ENCODE data around the gene IL17B.

DNA sequence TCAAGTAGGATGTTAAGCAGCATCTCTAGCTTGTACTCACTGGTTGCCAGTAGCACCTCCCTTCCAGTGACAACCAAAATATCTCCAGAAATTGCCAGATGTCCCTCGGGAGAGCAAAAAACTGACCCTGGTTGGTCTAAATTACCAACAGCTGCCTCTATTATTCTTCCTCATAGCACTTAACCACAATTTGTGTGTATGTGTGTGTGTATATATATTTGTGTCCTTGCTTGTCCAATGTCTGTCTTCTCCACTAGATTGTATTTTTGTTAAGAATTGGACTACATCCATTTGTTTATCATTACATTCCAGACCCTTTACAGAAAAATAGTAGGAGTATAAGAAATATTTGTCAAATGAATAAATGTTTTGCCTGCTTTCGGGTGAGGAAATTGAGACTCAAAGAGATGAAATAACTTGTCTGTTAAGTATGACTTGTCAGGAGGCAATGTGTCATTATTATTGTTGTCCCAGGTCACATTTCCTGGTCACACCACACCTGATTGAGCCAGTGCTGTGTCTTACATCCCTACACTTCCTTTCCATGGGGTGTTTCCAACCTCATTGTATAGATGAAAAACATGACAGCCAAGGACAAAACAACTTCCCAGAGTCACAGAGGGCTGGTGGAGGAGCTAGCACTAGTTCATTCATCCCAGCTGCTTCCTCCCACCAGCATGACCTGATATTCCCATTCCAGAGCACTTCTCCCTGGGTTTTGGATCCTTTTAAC is 45.2 kb downstream of the IL17B start:
- TF ChIP-seq YY1 (IDR thresholded peaks at IDR 0.05; ENCODE audit: low read depth), result no peak
- no peak for TF ChIP-seq FOXM1 (IDR thresholded peaks at IDR 0.05; ENCODE audit: borderline replicate concordance, low read depth)
- TF ChIP-seq, protein P1, sequence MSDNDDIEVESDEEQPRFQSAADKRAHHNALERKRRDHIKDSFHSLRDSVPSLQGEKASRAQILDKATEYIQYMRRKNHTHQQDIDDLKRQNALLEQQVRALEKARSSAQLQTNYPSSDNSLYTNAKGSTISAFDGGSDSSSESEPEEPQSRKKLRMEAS (IDR thresholded peaks at IDR 0.05), result no peak
- TF ChIP-seq, protein P2, sequence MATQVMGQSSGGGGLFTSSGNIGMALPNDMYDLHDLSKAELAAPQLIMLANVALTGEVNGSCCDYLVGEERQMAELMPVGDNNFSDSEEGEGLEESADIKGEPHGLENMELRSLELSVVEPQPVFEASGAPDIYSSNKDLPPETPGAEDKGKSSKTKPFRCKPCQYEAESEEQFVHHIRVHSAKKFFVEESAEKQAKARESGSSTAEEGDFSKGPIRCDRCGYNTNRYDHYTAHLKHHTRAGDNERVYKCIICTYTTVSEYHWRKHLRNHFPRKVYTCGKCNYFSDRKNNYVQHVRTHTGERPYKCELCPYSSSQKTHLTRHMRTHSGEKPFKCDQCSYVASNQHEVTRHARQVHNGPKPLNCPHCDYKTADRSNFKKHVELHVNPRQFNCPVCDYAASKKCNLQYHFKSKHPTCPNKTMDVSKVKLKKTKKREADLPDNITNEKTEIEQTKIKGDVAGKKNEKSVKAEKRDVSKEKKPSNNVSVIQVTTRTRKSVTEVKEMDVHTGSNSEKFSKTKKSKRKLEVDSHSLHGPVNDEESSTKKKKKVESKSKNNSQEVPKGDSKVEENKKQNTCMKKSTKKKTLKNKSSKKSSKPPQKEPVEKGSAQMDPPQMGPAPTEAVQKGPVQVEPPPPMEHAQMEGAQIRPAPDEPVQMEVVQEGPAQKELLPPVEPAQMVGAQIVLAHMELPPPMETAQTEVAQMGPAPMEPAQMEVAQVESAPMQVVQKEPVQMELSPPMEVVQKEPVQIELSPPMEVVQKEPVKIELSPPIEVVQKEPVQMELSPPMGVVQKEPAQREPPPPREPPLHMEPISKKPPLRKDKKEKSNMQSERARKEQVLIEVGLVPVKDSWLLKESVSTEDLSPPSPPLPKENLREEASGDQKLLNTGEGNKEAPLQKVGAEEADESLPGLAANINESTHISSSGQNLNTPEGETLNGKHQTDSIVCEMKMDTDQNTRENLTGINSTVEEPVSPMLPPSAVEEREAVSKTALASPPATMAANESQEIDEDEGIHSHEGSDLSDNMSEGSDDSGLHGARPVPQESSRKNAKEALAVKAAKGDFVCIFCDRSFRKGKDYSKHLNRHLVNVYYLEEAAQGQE (IDR thresholded peaks at IDR 0.05; ENCODE audit: low read depth), result no peak
- TF ChIP-seq CEBPB (IDR thresholded peaks at IDR 0.05), result no peak
- TF ChIP-seq EGR1 (IDR thresholded peaks at IDR 0.05), result no peak
- no peak for TF ChIP-seq EP300 (IDR thresholded peaks at IDR 0.05; ENCODE audit: borderline replicate concordance)
- TF ChIP-seq TAF1 (IDR thresholded peaks at IDR 0.05; ENCODE audit: low read depth), result no peak
- TF ChIP-seq, protein P3, sequence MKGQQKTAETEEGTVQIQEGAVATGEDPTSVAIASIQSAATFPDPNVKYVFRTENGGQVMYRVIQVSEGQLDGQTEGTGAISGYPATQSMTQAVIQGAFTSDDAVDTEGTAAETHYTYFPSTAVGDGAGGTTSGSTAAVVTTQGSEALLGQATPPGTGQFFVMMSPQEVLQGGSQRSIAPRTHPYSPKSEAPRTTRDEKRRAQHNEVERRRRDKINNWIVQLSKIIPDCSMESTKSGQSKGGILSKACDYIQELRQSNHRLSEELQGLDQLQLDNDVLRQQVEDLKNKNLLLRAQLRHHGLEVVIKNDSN (IDR thresholded peaks at IDR 0.05), result no peak
- TF ChIP-seq TCF12 (IDR thresholded peaks at IDR 0.05; ENCODE audit: low read depth), result no peak
- TF ChIP-seq RAD21 (IDR thresholded peaks at IDR 0.05; ENCODE audit: low read depth), result no peak

All from Ishikawa (cell line).